NCI-H1105 treated with DMSO at 0.1 percent for 48 hours (cell line): ENCODE measurements around the gene GNPTG.

ENCODE experiments used
- DNase-seq: peaks from one replicate; lab custom pipeline; 2025; lab: John Stamatoyannopoulos, UW

GNPTG gene

GRCh38 chr16:1371054-1371978 is 19.6 kb downstream of the GNPTG start:
- DNase-seq, result no peak

GRCh38 chr16:1372292-1372950 is 20.7 kb downstream of the GNPTG start:
- DNase-seq, result no peak

- no peak for DNase-seq
Measured at GRCh38 chr16:1374418-1375297, 22.9 kb downstream of the GNPTG start.

DNA sequence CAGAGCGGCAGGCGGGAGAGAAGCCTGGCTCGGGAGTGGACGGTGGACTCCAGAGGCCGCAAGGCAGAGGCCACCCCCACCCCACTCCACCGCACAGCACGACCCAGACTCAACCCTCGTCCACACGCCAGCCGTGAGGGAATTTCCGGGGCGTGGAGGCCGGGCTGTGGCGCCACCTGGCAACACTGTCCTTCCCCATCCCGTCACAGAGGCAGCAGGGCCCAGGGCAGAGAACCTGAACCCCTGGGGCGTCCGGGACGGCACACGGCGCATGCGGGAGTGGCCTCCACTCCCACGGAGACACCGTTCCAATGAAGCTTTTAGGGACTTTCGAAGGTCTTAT is 23.5 kb downstream of the GNPTG start:
- DNase-seq, result no peak

DNA sequence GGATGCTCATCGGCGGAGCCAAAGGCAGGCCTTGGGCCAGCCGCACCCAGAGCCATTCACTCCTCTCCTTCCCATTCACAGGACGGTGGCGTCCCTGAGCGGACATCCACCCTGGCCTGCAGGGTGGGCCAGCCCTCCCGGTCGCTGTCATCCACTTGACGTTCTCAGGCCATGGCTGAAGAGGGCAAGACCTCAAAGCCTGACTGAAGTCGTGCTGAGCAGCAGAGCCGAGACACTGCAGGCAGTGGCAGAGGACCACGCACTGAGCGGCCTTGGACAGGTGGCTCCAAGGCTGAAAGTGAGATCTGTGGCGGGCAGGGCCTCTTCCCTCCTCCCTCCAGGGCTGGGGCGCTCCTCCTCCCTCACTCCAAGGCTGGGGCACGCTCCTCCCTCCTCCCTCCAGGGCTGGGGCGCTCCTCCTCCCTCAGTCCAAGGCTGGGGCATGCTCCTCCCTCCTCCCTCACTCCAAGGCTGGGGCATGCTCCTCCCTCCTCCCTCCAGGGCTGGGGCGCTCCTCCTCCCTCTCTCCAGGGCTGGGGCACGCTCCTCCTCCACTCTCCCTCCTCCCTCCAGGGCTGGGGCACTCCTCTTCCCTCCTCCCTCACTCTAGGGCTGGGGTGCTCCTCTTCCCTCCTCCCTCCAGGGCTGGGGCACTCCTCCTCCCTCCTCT is 24.1 kb downstream of the GNPTG start:
- no peak for DNase-seq

DNA sequence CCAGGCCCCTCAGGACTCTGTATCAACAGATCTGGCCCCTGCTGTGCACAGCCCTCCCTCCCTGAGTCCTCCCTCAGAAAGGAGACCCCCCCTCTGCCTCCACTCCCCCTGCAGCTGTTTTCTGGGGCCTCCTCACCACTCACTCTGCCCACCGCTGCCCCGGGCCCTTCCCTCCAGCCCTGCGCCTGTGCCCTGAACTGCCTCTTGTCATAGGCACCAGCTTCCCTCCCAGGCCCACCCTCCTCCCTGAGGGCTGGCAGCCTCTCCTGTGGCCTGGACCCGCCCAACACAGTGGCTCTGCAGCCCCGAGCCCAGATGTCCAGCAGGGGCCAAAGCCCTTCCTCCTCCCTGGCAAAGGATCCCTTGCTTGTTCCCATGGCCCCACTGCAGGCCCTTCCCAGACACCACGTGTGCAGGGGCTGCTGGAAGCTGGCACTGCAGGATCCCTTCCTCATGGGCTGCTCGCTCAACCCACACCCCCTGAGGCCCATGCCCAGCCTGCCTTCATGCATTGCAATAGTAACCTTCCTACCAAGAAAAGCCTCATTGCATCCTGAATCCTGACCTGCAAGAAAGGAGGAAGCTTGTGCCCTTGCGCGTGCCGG is 25.8 kb downstream of the GNPTG start:
- DNase-seq, result no peak

DNA sequence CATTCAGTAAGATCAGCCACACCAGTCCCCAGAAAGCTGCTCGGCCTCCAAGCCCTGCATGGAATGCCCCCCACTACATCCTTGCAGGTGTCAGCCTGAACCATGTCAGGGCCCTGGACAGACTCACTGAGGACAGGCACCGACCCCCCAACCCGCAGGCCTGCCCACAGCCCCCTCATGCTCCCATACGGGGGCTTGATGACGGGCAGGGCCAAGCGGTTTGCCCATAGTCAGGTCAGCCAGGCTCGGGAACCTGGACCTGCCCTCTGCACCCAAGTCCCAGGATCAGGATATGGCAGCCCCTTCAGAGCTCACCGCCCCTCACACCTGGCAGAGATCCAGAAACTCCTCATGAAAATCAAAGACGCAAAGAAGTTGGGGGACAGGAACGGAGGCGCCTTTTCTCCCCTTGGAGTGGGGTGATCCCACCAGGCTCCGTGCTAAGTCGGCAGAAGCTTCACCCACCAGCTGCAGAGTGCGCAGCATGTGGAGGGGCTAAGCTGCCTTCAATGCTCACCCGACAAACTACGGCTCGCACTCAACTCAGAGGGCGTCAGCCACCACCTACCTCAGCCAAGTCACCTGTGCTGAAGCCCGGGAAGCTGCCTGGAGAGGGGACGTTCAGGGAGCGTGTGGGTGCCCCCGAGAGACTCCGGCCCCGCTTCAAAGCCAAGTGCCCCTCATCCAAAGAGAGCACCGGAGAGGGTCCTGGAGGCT is 26.5 kb downstream of the GNPTG start:
- DNase-seq, result no peak

DNA sequence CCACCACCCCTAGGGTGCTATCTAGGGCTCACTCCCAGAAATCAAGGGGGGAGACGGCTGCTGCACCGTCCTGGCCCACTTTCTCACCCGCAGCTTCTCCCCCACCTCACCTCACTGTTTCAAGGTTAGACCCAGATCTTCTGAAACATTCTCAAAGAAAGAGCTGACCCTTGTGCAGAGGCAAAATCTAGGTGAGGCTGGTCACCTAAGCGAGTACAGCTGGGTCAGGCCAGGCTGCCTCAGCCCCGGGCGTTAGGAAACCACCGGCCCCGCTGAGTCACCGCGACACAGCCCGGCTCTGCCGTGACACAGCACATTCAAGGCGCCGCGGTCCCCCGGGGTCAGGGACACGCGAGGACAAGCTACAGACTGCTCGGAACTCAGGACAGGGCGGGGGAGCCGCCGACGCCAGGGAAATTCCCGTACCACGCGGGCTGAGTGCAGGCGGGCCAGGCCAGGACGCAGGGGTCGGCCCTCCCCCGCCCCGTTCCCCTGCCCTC is 27.1 kb downstream of the GNPTG start:
- no peak for DNase-seq

- DNase-seq, result peak; percentile 19
Measured at GRCh38 chr16:1379304-1380076, 27.8 kb downstream of the GNPTG start.

DNA sequence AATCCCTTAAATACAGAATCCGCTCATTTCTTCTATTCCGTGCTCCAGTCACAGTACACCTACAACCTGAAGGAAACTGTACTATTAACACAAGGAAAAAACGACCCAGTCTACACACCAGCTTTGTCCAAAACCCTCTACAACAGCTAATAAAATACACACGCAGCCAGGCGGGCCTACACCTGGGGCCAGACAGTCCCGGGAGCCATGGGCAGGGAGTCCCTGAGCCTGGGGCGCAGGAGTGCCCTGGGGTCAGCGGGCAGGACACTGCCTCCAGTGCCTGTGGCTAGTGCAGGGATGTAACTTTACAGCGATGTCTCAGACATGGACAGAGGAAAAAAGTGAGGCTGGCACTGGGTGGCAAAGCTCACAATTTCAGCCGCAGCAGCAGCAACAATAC is 28.5 kb downstream of the GNPTG start:
- DNase-seq, result no peak

DNA sequence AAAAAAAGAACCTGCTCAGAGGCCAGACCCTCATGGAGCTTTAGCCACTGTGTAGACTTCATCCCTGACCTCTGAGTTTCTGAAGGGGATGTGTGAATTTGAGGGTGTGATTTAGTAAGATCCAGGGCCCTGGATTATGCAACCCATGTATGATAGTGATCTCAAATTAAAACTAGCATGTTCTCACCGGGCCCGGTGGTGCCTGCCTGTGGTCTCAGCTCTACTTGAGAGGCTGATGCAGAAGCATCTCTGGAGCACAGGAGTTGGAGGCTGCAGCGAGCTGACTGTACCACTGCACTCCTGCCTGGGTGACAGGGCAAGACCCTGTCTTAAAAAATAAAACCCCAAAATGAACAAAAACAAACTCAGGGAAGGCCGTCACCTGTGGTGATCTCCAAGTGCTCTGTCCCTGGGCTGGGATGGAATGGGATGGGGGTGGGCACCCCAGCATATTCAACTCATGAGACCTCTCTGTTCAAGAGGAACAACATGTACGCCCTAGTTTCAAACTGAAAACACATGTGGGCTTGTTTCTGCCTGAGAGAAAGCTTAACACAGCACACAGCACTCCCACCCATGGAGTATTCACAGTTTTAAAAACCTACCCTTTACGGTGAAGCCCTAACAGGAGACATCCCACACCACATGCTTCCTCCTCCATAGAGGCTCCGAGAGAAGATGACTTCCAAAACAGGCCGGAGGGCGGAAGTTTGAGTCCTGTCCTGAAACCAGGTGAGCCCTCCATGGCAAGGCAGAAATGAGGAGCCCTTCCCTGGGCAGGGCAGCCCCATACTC is 30.1 kb downstream of the GNPTG start:
- DNase-seq, result no peak

- no peak for DNase-seq
Measured at GRCh38 chr16:1383556-1383955, 31.8 kb downstream of the GNPTG start.

GRCh38 chr16:1385232-1385631 is 33.5 kb downstream of the GNPTG start:
- DNase-seq, result no peak

DNA sequence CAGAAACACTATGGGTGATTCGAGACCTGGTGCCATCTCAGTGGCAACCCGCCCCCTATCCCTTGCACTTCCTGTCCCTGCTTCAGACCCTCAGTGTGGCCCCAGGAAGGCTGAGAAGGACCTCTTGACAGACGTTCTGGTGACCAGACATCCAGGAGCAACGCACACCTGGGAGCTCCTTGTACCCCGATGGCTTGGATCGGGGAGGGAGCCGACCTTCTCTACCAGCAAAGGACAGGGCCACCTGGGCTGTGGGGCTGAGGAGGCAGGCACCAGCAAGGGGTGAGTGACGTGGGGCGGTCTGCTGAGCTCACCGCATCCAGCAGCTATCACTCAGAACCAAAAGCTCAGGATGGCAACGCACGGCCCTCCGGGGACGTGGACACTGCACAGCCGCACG is 35.6 kb downstream of the GNPTG start:
- DNase-seq, result no peak

DNA sequence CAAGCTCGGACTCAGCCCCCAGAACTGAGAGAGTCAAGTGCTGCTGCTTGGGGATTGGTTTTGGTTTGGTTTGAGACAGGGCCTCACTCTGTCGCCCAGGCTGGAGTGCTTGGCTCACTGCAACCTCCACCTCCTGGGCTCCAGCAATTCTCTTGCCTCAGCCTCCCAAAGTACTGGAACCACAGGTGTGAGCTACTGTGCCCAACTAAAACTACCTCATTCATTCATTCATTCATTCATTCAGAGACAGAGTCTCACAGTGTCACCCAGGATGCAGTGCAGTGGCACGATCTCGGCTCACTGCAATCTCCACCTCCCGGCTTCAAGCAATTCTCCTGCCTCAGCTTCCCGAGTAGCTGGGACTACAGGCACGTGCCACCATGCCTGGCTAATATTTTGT is 38.0 kb downstream of the GNPTG start:
- no peak for DNase-seq

DNA sequence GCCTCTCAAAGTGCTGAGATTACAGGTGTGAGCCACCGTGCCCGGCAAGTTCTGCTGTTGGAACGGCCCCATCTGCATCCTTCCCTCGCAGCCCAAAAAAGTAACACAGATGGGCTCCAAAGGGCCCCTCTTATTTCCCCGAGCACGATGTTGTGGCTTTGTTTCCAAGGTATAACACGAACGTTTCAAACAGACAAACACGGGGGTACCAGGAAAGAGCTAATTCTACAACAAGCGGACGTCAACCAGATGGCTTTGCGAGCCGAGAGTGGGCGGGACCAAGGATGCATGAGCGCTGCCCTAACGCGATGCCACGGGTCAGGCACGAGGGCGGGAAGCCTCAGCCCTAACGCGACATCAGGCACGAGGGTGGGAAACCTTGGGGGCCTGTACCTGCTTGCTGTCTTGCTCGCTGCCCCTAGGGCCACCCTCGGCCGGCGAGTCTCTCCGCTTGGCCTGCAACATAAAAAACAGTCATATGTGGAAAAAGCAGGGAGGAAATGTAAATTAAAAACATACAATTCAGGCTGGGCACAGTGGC is 38.6 kb downstream of the GNPTG start:
- no peak for DNase-seq

- DNase-seq, result no peak
Measured at GRCh38 chr16:1392826-1393225, 41.1 kb downstream of the GNPTG start.

- DNase-seq, result no peak
Measured at GRCh38 chr16:1393613-1394176, 42.0 kb downstream of the GNPTG start.
